WTC11 (cell line): Measurements from ENCODE around the gene ZEB2. TPM values are rescaled to one million over a fixed set of nuclear protein-coding genes. Genes with fewer than 3 reads are reported as not detected.

Experiments
- ATAC-seq: fragments of 200-7000 bp; cut with Tn5 transposase; 2 replicates; pipeline ENCODE4 v1.10.0; 2021; ENCODE audit warnings: mild to moderate bottlenecking, moderate library complexity
- CTCF ChIA-PET: fragments of 300-600 bp; sonication (Branson Sonifier 250); formaldehyde crosslinking; loops from one replicate; lab custom pipeline; 2021; ENCODE audit warnings: antibody characterized with exemption; lab: Charles Lee
- POLR2A ChIA-PET: fragments of 350-600 bp; sonication (Branson Sonifier 250); formaldehyde crosslinking; loops from one replicate; lab custom pipeline; 2021; ENCODE audit warnings: antibody characterized with exemption; lab: Charles Lee
- DNase-seq: peaks from one replicate; pipeline ENCODE4 v3.0.0; 2021; ENCODE audit warnings: low spot score
- H3K27ac Mint-ChIP-seq: 2 replicates; pipeline ENCODE4 v1.8.0; 2021; ENCODE audit warnings: mixed read lengths
- H3K27me3 Mint-ChIP-seq: 2 replicates; pipeline ENCODE4 v1.8.0; 2021; ENCODE audit warnings: low read depth, mild to moderate bottlenecking, moderate library complexity, mixed read lengths
- H3K36me3 Mint-ChIP-seq: 2 replicates; pipeline ENCODE4 v1.8.0; 2021; ENCODE audit warnings: mixed read lengths
- H3K4me1 Mint-ChIP-seq: 2 replicates; pipeline ENCODE4 v1.8.0; 2022; ENCODE audit warnings: mixed read lengths
- H3K4me3 Mint-ChIP-seq: 2 replicates; pipeline ENCODE4 v1.8.0; 2021; ENCODE audit warnings: mild to moderate bottlenecking, moderate library complexity, mixed read lengths
- H3K9me3 Mint-ChIP-seq: 2 replicates; pipeline ENCODE4 v1.8.0; 2021; ENCODE audit warnings: mixed read lengths
- AR ChIP-seq: fragments of 250-450 bp; sonication (Bioruptor Pico); IDR thresholded peaks from 2 replicates; pipeline ENCODE4 v1.9.0; 2021; ENCODE audit warnings: mild to moderate bottlenecking
- ARID4B ChIP-seq: sonication (generic); formaldehyde crosslinking; IDR thresholded peaks from 2 replicates; pipeline ENCODE4 v1.8.0; 2023; ENCODE audit warnings: missing genetic modification reagents, mild to moderate bottlenecking, borderline replicate concordance
- ATF1 ChIP-seq: sonication (generic); formaldehyde crosslinking; IDR thresholded peaks from 2 replicates; pipeline ENCODE4 v1.8.1; 2023; ENCODE audit warnings: mild to moderate bottlenecking, moderate library complexity, missing genetic modification reagents
- E2F4 ChIP-seq: sonication (generic); formaldehyde crosslinking; IDR thresholded peaks from 2 replicates; pipeline ENCODE4 v1.8.1; 2022; ENCODE audit warnings: low read depth, mild to moderate bottlenecking, moderate library complexity, missing genetic modification reagents, borderline replicate concordance
- FOXJ3 ChIP-seq: sonication (generic); formaldehyde crosslinking; IDR thresholded peaks from 2 replicates; pipeline ENCODE4 v1.9.0; 2021; ENCODE audit warnings: missing genetic modification reagents, mild to moderate bottlenecking, borderline replicate concordance
- FOXP1 ChIP-seq: sonication (generic); formaldehyde crosslinking; IDR thresholded peaks from 2 replicates; pipeline ENCODE4 v1.8.0; 2022; ENCODE audit warnings: missing genetic modification reagents, mild to moderate bottlenecking, moderate library complexity, borderline replicate concordance
- GABPB1 ChIP-seq: sonication (generic); formaldehyde crosslinking; IDR thresholded peaks from 2 replicates; pipeline ENCODE4 v1.8.1; 2023; ENCODE audit warnings: mild to moderate bottlenecking, missing genetic modification reagents
- GTF2I ChIP-seq: fragments of 250-450 bp; sonication (Bioruptor Pico); conservative IDR thresholded peaks from 2 replicates; pipeline ENCODE4 v1.4.0; 2021; ENCODE audit warnings: mild to moderate bottlenecking
- HMGA2 ChIP-seq: fragments of 250-450 bp; sonication (Bioruptor Pico); IDR thresholded peaks from 2 replicates; pipeline ENCODE4 v1.4.0; 2021; ENCODE audit warnings: mild to moderate bottlenecking, moderate library complexity
- JUN ChIP-seq: sonication (generic); formaldehyde crosslinking; IDR thresholded peaks from 2 replicates; pipeline ENCODE4 v1.8.0; 2023; ENCODE audit warnings: mild to moderate bottlenecking, missing genetic modification reagents
- NFATC4 ChIP-seq: fragments of 250-450 bp; sonication (Bioruptor Pico); IDR thresholded peaks from 2 replicates; pipeline ENCODE4 v1.9.0; 2021; ENCODE audit warnings: mild to moderate bottlenecking
- NFE2L1 ChIP-seq: sonication (generic); formaldehyde crosslinking; IDR thresholded peaks from 2 replicates; pipeline ENCODE4 v1.8.1; 2023; ENCODE audit warnings: missing genetic modification reagents
- PRRX2 ChIP-seq: fragments of 250-450 bp; sonication (Bioruptor Pico); IDR thresholded peaks from 2 replicates; pipeline ENCODE4 v1.8.0; 2021; ENCODE audit warnings: mild to moderate bottlenecking
- RORB ChIP-seq: fragments of 250-450 bp; sonication (Bioruptor Pico); IDR thresholded peaks from 2 replicates; pipeline ENCODE4 v1.9.0; 2021; ENCODE audit warnings: mild to moderate bottlenecking
- SP1 ChIP-seq: sonication (generic); formaldehyde crosslinking; conservative IDR thresholded peaks from 2 replicates; pipeline ENCODE4 v1.8.1; 2022; ENCODE audit warnings: missing genetic modification reagents
- USF1 ChIP-seq: sonication (generic); formaldehyde crosslinking; IDR thresholded peaks from 2 replicates; pipeline ENCODE4 v1.8.0; 2022; ENCODE audit warnings: mild to moderate bottlenecking, missing genetic modification reagents
- USF2 ChIP-seq: sonication (generic); formaldehyde crosslinking; IDR thresholded peaks from 2 replicates; pipeline ENCODE4 v1.8.1; 2023; ENCODE audit warnings: mild to moderate bottlenecking, missing genetic modification reagents, moderate library complexity
- ZNF396 ChIP-seq: fragments of 250-450 bp; sonication (Bioruptor Pico); IDR thresholded peaks from 2 replicates; pipeline ENCODE4 v1.8.0; 2021; ENCODE audit warnings: mild to moderate bottlenecking, moderate library complexity, borderline replicate concordance
- ZNF423 ChIP-seq: fragments of 250-450 bp; sonication (Bioruptor Pico); IDR thresholded peaks from 2 replicates; pipeline ENCODE4 v2.1.2; 2022; ENCODE audit warnings: mild to moderate bottlenecking, moderate library complexity
- ZNF671 ChIP-seq: fragments of 250-450 bp; sonication (Bioruptor Pico); IDR thresholded peaks from 2 replicates; pipeline ENCODE4 v1.8.0; 2021; ENCODE audit warnings: mild to moderate bottlenecking
- total RNA-seq: library from RNA; stranded (reverse); gene quantifications from 3 replicates; pipeline ENCODE4 v1.2.3, GENCODE V29; 2021
- TF ChIP-seq, protein P1 (sequence below): fragments of 250-450 bp; sonication (Bioruptor Pico); IDR thresholded peaks from 2 replicates; pipeline ENCODE4 v1.9.0; 2021; ENCODE audit warnings: mild to moderate bottlenecking
- TF ChIP-seq, protein P2 (sequence below): fragments of 250-450 bp; sonication (Bioruptor Pico); conservative IDR thresholded peaks from 2 replicates; pipeline ENCODE4 v1.9.0; 2021; ENCODE audit warnings: mild to moderate bottlenecking

ZEB2 gene
- total RNA-seq, 1 experiment from 2014 or later = 0.42 TPM

DNA sequence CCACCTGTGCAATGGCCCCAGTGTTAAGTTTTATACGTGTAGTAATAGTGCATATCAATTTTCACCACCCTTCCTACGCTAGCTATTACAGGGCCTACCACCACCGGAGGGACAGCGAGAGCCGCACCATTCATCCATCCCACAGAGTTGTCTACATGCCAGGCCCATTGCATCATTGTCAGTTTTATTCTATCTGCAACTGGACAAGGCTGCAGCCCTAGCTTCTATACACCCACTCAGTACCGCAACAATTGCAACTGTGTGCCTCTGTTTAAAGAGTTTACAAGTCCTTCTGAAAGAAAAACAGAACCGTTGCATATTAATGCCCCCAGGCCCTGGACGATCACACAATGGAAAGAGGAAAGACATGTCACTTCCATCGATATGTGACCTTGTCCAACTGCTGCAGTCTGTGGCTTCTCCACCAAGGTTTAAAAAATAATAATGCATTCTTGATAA lies 58.6 kb downstream of the ZEB2 start:
- DNase-seq (no peak), ATAC-seq (peak; percentile 38; the same call in 1 of the 2 replicates)
- TF ChIP-seq SP1 = no peak
- Mint-ChIP-seq H3K9me3 (no peaks in the 10 kb centered on the region), H3K36me3 (no peaks in the 10 kb centered on the region), H3K27me3 (peaks cover 8% of the 10 kb centered on the region; the same call in 1 of the 2 replicates), H3K4me1 (peaks cover 26% of the 10 kb centered on the region), H3K4me3 (no peak overlapping the region), H3K27ac (no peak overlapping the region)
- ChIA-PET CTCF (interaction anchor here (3.3 kb wide), 1 partner anchor 11 kb away, joined by 26 read pairs; no protein-coding TSS in a partner anchor), POLR2A (no interaction called here)

DNA sequence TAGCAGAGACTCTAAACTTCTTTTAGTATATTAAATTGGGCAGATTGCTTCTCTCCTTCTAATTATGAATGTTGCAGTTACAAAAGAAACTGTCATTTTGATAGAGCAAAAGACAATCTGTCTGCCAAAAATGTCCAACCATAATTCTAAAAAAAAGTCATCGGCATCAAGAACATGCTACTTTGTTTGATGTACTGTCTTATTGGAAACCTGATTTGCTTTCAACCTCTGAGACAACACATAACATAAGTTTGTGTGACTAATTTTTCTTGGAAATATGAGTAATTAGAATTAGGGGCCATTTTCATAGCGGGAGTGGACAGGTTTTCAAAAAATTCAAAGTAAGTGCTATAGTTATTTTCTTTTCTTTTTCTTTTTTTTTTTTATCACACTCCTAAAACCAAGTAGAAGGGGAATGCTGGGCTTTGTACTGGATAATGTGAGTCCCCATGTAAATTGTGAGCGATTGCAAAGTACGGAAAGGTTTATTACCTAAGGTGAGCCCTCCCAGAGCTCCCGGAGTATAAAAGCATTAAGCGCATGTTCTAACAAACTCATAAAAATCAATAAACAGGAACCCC lies 59.1 kb downstream of the ZEB2 start:
- no peak overlapping the region for H3K27ac Mint-ChIP-seq
- DNase-seq = no peak
- no peak for ATAC-seq
- no peaks in the 10 kb centered on the region for H3K9me3 Mint-ChIP-seq
- H3K27me3 Mint-ChIP-seq = peaks cover 8% of the 10 kb centered on the region; the same call in 1 of the 2 replicates
- H3K36me3 Mint-ChIP-seq = no peaks in the 10 kb centered on the region
- H3K4me1 Mint-ChIP-seq = peaks cover 32% of the 10 kb centered on the region
- ChIA-PET POLR2A (no interaction called here), CTCF (interaction anchor here (3.3 kb wide), 1 partner anchor 10 kb away, joined by 26 read pairs; no protein-coding TSS in a partner anchor)
- H3K4me3 Mint-ChIP-seq = no peak overlapping the region
- no peak for TF ChIP-seq FOXJ3 (CRISPR knock-in tag)
- TF ChIP-seq, protein P1, sequence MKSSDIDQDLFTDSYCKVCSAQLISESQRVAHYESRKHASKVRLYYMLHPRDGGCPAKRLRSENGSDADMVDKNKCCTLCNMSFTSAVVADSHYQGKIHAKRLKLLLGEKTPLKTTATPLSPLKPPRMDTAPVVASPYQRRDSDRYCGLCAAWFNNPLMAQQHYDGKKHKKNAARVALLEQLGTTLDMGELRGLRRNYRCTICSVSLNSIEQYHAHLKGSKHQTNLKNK = no peak
- TF ChIP-seq USF1 = no peak
- TF ChIP-seq HMGA2 = no peak
- no peak for TF ChIP-seq ZNF423 (CRISPR knock-in tag)
- no peak for TF ChIP-seq NFATC4
- TF ChIP-seq AR = no peak
- no peak for TF ChIP-seq GTF2I
- no peak for TF ChIP-seq FOXP1
- TF ChIP-seq GABPB1 (CRISPR knock-in tag) = no peak
- TF ChIP-seq ATF1 = no peak
- TF ChIP-seq PRRX2 = no peak
- TF ChIP-seq, protein P2, sequence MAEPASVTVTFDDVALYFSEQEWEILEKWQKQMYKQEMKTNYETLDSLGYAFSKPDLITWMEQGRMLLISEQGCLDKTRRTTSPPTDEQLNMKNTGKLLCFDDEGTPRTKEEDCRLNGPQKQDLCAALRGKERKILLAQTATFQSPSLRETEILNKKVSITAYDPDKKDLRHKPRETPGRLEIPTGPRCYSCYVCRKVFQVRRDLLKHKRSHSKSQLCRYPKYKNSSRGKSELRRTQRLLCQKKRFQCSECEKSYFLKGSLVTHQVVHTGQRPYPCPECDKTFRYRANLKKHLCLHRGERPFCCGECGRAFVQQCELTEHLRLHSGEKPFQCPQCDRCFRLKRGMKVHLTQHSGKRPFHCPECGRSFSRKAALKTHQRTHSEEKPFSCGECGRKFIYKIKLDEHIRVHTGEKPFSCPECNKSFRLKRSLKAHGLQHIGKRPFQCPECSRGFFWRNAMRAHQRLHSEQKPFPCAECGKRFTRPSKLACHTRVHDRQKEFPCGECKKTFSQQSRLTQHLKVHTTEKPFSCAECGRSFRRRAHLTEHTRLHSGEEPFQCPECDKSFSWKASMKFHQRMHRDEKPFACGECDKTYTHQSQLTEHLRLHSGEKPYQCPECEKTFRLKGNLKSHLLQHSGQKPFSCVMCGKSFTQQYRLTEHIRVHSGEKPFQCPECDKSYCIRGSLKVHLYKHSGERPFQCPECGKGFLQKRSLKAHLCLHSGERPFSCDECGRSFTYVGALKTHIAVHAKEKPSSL = no peak
- TF ChIP-seq ZNF671 (CRISPR knock-in tag) = no peak

- ATAC-seq (peak; percentile 68), DNase-seq (no peak)
- ChIA-PET POLR2A (no interaction called here), CTCF (interaction anchor here (3.3 kb wide), 1 partner anchor 10 kb away, joined by 26 read pairs; no protein-coding TSS in a partner anchor)
- no peak overlapping the region for H3K27ac Mint-ChIP-seq
- H3K27me3 Mint-ChIP-seq = peaks cover 8% of the 10 kb centered on the region; the same call in 1 of the 2 replicates
- H3K36me3 Mint-ChIP-seq = no peaks in the 10 kb centered on the region
- no peak overlapping the region for H3K4me3 Mint-ChIP-seq
- peaks cover 36% of the 10 kb centered on the region for H3K4me1 Mint-ChIP-seq
- no peaks in the 10 kb centered on the region for H3K9me3 Mint-ChIP-seq
- no peak for TF ChIP-seq ARID4B (CRISPR knock-in tag)
- TF ChIP-seq NFE2L1 (CRISPR knock-in tag) = no peak
- TF ChIP-seq RORB (CRISPR knock-in tag) = no peak
- TF ChIP-seq ZNF396 (CRISPR knock-in tag) = no peak
- no peak for TF ChIP-seq USF2 (CRISPR knock-in tag)
- TF ChIP-seq JUN (CRISPR knock-in tag) = no peak
- no peak for TF ChIP-seq E2F4 (CRISPR knock-in tag)
Measured at GRCh38 chr2:144459937-144460336, 60.0 kb downstream of the ZEB2 start.
